SK-N-MC (cell line): ENCODE measurements around the gene MYO1A.

Source experiments
- EZH2 ChIP-seq: fragments of 200-600 bp; sonication (generic); IDR thresholded peaks from one replicate; pipeline ENCODE4 v1.6.1; 2017; ENCODE audit warnings: antibody characterized with exemption
- POLR2AphosphoS5 ChIP-seq: IDR thresholded peaks from 2 replicates; pipeline ENCODE4 v1.6.1; 2012; ENCODE audit warnings: mild to moderate bottlenecking, low read depth, low read length, borderline replicate concordance

DNA sequence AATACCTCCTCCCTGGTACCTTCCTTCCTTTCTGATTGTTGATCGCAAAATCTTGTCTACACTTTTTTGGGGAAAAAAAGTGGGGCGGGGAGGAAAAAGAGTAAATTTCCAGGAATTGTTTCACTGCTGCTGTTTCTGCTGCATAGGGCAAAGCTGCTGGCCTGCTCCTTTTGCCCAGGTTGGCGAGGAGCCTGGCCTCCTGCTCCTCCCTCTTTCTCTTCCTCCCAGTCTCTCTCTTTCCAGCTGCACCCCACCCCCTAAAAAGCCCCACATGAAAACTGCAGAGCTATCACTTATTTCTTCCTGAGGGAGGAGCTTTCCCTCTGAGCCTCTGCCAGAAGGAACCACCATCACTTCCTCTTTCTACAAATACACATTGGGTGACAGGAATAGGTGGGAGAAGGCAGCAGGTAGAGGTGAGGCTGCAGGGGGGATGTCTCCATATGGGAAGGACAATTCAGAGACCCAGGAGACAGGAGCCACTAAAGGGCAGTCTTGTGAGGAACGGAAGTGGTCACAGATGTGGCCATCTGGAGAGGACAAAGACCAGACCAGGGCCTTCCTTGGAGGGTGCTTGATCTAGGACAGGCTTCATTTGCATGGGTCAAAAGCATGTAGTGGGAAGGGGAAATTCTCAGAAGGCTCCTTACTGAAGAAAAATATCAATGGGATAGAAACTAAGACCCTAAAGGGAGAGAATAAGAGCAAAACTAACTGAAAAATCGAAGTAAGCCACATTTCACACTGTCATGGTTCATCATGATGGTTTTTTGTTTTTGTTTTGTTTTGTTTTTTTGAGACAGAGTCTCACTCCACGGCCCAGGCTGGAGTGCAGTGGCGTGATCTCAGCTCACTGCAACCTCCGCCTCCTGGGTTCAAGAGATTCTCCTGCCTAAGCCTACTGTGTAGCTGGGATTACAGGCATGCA lies 58.3 kb downstream of the MYO1A start:
- TF ChIP-seq EZH2, result no peak
- no peak for TF ChIP-seq POLR2AphosphoS5
